Measurements from ENCODE around the gene TRIM17. TPM values are rescaled to one million over a fixed set of nuclear protein-coding genes. Genes with fewer than 3 reads are reported as not detected.

The TRIM17 gene
- total RNA-seq, 1 donor from 2014 or later = 1.5 TPM

GRCh38 chr1:228383773-228384172, 32.9 kb downstream of the TRIM17 start:
- no peaks in the 10 kb centered on the region for H3K9me3 Mint-ChIP-seq (ENCODE audit: unreplicated experiment)
- H3K27me3 Mint-ChIP-seq (ENCODE audit: low read depth, unreplicated experiment) = peaks cover 46% of the 10 kb centered on the region

GRCh38 chr1:228381356-228381755, 35.3 kb downstream of the TRIM17 start:
- no peaks in the 10 kb centered on the region for H4K20me1 ChIP-seq (ENCODE audit: insufficient read depth, low read length)
- H3K27ac Mint-ChIP-seq (ENCODE audit: unreplicated experiment) = no peak overlapping the region
- DNase-seq (ENCODE audit: low read depth) (no peak), FAIRE-seq (no peak)
- no peak overlapping the region for H3K4me2 ChIP-seq (ENCODE audit: low read length)
- no peak overlapping the region for H3K9ac ChIP-seq (ENCODE audit: low read length)
- no peaks in the 10 kb centered on the region for H3K79me2 ChIP-seq (ENCODE audit: insufficient read depth, low read length)
- no peak overlapping the region for H3K4me3 Mint-ChIP-seq (ENCODE audit: unreplicated experiment)
- peaks cover 4% of the 10 kb centered on the region for H3K4me1 ChIP-seq (ENCODE audit: insufficient read depth, low read length)
- no peaks in the 10 kb centered on the region for H3K9me3 ChIP-seq (ENCODE audit: insufficient read depth, low read depth, low read length)
- no peaks in the 10 kb centered on the region for H3K36me3 ChIP-seq (ENCODE audit: insufficient read depth, low read length)
- no peak for TF ChIP-seq EZH2 (IDR thresholded peaks at IDR 0.05; ENCODE audit: insufficient read depth, low read length)
- no peak for TF ChIP-seq CTCF (IDR thresholded peaks at IDR 0.05; ENCODE audit: insufficient read depth, low read depth, low read length)
- no peak overlapping the region for H2AFZ ChIP-seq (ENCODE audit: low read depth, low read length)
- peaks cover 43% of the 10 kb centered on the region for H3K27me3 Mint-ChIP-seq (ENCODE audit: low read depth, unreplicated experiment)
- no peaks in the 10 kb centered on the region for H3K4me1 Mint-ChIP-seq (ENCODE audit: low read depth, unreplicated experiment)
- no peaks in the 10 kb centered on the region for H3K9me3 Mint-ChIP-seq (ENCODE audit: unreplicated experiment)
- no peak overlapping the region for H3K27ac ChIP-seq (ENCODE audit: low read depth, low read length)
- no peaks in the 10 kb centered on the region for H3K36me3 Mint-ChIP-seq (ENCODE audit: low read depth, unreplicated experiment)
- no peaks in the 10 kb centered on the region for H3K27me3 ChIP-seq (ENCODE audit: insufficient read depth, low read length)
- no peak overlapping the region for H3K4me3 ChIP-seq (ENCODE audit: insufficient read depth, low read depth, low read length)

More at GRCh38 chr1:228383773-228384172, 32.9 kb downstream of the TRIM17 start:
- Histone ChIP-seq H3K27ac (ENCODE audit: low read depth, low read length) (no peak overlapping the region), H4K20me1 (ENCODE audit: insufficient read depth, low read length) (no peaks in the 10 kb centered on the region), H2AFZ (ENCODE audit: low read depth, low read length) (no peak overlapping the region), H3K4me1 (ENCODE audit: insufficient read depth, low read length) (peaks cover 4% of the 10 kb centered on the region), H3K9me3 (ENCODE audit: insufficient read depth, low read depth, low read length) (no peaks in the 10 kb centered on the region), H3K27me3 (ENCODE audit: insufficient read depth, low read length) (no peaks in the 10 kb centered on the region), H3K79me2 (ENCODE audit: insufficient read depth, low read length) (no peaks in the 10 kb centered on the region), H3K4me2 (ENCODE audit: low read length) (no peak overlapping the region), H3K9ac (ENCODE audit: low read length) (no peak overlapping the region), H3K36me3 (ENCODE audit: insufficient read depth, low read length) (no peaks in the 10 kb centered on the region), H3K4me3 (ENCODE audit: insufficient read depth, low read depth, low read length) (no peak overlapping the region)
- Mint-ChIP-seq H3K4me1 (ENCODE audit: low read depth, unreplicated experiment) (no peaks in the 10 kb centered on the region), H3K4me3 (ENCODE audit: unreplicated experiment) (no peak overlapping the region), H3K27ac (ENCODE audit: unreplicated experiment) (no peak overlapping the region), H3K36me3 (ENCODE audit: low read depth, unreplicated experiment) (no peaks in the 10 kb centered on the region)
- DNase-seq (ENCODE audit: low read depth) = no peak
- FAIRE-seq = no peak
- TF ChIP-seq EZH2 (IDR thresholded peaks at IDR 0.05; ENCODE audit: insufficient read depth, low read length) = no peak
- TF ChIP-seq CTCF (IDR thresholded peaks at IDR 0.05; ENCODE audit: insufficient read depth, low read depth, low read length) = no peak

- H3K27ac ChIP-seq (ENCODE audit: low read depth, low read length) = no peak overlapping the region
These were observed 37.0 kb downstream of the TRIM17 start for GRCh38 chr1:228379666-228380065.

More at GRCh38 chr1:228379666-228380065, 37.0 kb downstream of the TRIM17 start:
- no peak overlapping the region for H3K9ac ChIP-seq (ENCODE audit: low read length)
- no peak for DNase-seq (ENCODE audit: low read depth)
- H3K4me3 ChIP-seq (ENCODE audit: insufficient read depth, low read depth, low read length) = no peak overlapping the region
- no peaks in the 10 kb centered on the region for H3K79me2 ChIP-seq (ENCODE audit: insufficient read depth, low read length)
- no peaks in the 10 kb centered on the region for H3K27me3 ChIP-seq (ENCODE audit: insufficient read depth, low read length)
- H3K4me1 ChIP-seq (ENCODE audit: insufficient read depth, low read length) = peaks cover 4% of the 10 kb centered on the region
- H2AFZ ChIP-seq (ENCODE audit: low read depth, low read length) = no peak overlapping the region
- TF ChIP-seq CTCF (IDR thresholded peaks at IDR 0.05; ENCODE audit: insufficient read depth, low read depth, low read length) = no peak
- no peak for TF ChIP-seq EZH2 (IDR thresholded peaks at IDR 0.05; ENCODE audit: insufficient read depth, low read length)
- Mint-ChIP-seq H3K4me3 (ENCODE audit: unreplicated experiment) (peak overlapping the region; percentile 72), H3K27ac (ENCODE audit: unreplicated experiment) (no peak overlapping the region), H3K27me3 (ENCODE audit: low read depth, unreplicated experiment) (peaks cover 42% of the 10 kb centered on the region), H3K36me3 (ENCODE audit: low read depth, unreplicated experiment) (no peaks in the 10 kb centered on the region), H3K4me1 (ENCODE audit: low read depth, unreplicated experiment) (no peaks in the 10 kb centered on the region), H3K9me3 (ENCODE audit: unreplicated experiment) (no peaks in the 10 kb centered on the region)
- no peaks in the 10 kb centered on the region for H3K36me3 ChIP-seq (ENCODE audit: insufficient read depth, low read length)
- peak overlapping the region; percentile 88 for H3K4me2 ChIP-seq (ENCODE audit: low read length)
- H3K9me3 ChIP-seq (ENCODE audit: insufficient read depth, low read depth, low read length) = no peaks in the 10 kb centered on the region
- no peaks in the 10 kb centered on the region for H4K20me1 ChIP-seq (ENCODE audit: insufficient read depth, low read length)
- no peak for FAIRE-seq

All from astrocyte (in vitro differentiated cells and primary cell).